Pons (tissue), 1 donor: ENCODE measurements around the gene FHIT.

Experiments
- DNase-seq: peaks from one replicate; pipeline ENCODE4 v3.0.0-alpha.2; 2016; ENCODE audit warnings: low spot score

Gene FHIT

GRCh38 chr3:60622349-60622748 is 628.9 kb downstream of the FHIT start:
- DNase-seq, result no peak

- DNase-seq, result no peak
These were observed 634.1 kb downstream of the FHIT start for GRCh38 chr3:60617188-60617587.

GRCh38 chr3:60613769-60614303 is 637.4 kb downstream of the FHIT start:
- DNase-seq, result no peak

DNA sequence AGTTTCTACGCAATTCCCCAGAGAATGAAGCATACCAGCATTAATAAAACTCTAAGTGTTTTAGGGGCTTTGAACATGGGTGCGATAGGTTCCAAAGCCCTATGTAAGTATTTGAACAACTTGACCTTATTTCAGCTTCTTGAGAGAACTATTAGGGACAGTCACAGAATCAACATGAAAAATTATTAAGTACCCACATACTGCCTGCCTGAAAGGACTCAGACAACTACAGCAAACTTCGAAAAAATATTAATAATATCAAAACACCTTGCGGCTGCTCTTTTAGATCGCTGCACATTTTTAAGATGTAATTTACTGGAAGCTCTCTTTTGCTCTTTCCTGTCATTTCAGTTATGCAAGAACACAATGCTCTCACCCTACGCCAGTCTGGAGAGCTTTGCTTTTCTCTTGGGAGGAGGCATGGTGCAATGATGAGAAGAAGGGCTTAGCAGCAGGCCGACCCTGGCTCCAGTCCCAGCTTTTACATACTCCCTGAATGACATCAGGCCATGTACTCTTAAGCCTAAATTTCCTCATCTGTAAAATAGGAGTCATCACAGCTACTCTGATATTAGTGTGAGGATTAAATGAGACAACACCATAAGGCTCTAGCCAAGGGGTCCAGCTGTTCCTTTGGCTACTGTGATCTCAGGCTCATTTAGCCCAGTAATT is 640.7 kb downstream of the FHIT start:
- no peak for DNase-seq

DNA sequence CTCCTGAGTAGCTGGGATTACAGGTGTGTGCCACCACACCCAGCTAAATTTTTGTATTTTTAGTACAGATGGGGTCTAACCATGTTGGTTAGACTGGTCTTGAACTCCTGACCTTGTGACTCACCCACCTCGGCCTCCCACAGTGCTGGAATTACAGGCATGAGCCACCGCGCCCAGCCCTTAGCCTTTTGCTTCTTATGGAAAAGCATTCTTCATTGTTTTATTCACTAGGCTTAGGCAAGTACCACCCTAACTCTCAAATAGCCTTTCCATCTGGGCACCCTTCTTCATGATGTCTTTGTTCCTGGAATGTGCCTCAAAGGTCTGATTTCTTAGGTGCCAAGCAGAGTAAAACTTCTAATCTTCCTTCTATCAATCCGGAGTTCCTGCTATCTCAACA is 641.8 kb downstream of the FHIT start:
- no peak for DNase-seq

- no peak for DNase-seq
These were observed 647.4 kb downstream of the FHIT start for GRCh38 chr3:60603860-60604259.

- no peak for DNase-seq
These were observed 650.4 kb downstream of the FHIT start for GRCh38 chr3:60600848-60601247.

- DNase-seq, result no peak
These were observed 651.7 kb downstream of the FHIT start for GRCh38 chr3:60599586-60599985.

DNA sequence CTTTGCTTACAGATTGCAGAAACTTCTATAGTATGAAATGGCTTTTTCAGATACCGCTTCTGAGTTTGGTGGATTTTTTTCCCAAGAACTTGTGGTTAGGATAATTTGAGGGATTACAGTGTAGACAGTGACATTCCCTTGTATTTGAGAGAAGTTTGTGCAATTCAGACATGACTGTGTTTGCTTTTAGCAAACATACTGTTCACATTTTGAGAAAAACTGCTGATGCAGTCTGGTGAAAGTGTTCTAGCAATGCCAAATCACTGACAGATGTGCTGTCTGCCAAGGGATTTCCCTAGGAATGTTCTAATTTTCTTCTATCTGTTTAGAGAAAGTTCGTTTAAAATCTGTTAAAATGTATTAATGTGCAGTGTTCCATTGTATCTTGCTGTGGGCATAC is 652.6 kb downstream of the FHIT start:
- DNase-seq, result no peak

- peak; percentile 28 for DNase-seq
These were observed 657.2 kb downstream of the FHIT start for GRCh38 chr3:60594025-60594424.

- no peak for DNase-seq
These were observed 660.0 kb downstream of the FHIT start for GRCh38 chr3:60591267-60591666.

GRCh38 chr3:60588806-60589205 is 662.4 kb downstream of the FHIT start:
- DNase-seq, result no peak

GRCh38 chr3:60585918-60586317 is 665.3 kb downstream of the FHIT start:
- DNase-seq, result no peak

- DNase-seq, result no peak
These were observed 667.0 kb downstream of the FHIT start for GRCh38 chr3:60584250-60584649.

DNA sequence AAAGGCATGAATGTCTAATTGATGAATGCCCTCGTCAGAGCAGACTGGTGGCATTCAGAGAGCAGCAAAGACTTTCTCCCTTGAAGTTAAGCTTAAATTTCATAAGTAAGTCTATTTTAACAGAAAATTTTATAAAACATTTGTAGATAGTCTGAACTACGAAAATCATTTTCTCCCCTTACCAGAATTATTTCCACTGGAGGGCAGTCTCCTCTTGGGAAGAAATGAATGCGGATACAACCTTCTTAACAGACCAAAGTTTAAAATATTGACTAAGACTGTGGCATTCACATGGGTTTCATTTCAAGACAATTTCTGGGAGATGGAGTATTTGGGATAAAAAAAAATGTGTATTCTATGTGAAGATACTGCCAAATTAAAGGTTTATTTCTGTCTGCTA is 669.0 kb downstream of the FHIT start:
- DNase-seq, result peak; percentile 6

DNA sequence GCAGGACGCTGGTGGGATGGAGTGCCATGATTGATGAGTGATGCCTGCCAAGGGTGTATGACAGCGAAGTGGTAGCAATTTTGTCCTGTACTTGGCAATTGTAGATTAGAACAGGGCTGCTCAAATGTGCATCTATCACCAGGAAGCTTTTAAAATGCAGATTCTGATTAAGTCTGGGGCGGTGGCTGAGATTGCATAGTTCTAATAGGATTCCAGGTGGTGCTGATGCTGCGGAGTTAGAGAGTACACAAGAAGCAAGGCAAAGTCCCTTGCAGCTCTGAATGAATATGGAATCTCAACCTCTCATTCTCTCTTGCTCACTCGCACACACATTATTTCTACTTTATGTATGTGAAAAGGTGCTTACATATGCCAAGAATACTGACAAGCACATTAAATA is 670.4 kb downstream of the FHIT start:
- no peak for DNase-seq

DNA sequence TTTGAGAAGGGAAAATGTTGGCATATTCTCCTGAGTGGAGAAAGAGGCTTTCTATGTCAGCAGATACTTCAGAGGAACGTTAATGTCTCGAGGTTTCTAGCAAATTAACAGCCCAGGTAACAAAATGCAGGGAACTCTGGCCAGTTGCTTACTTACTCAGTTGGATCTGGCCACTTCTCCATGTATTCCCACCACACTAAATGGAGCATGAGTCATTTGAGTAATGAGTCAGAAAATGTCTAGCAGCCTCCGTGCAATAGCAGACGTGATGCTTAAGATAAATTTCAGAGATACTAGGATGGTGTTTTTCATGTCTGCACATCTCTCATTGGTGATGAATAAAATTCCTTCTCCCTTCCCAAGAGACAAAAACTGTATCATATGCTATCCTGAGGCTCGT is 671.5 kb downstream of the FHIT start:
- DNase-seq, result no peak

DNA sequence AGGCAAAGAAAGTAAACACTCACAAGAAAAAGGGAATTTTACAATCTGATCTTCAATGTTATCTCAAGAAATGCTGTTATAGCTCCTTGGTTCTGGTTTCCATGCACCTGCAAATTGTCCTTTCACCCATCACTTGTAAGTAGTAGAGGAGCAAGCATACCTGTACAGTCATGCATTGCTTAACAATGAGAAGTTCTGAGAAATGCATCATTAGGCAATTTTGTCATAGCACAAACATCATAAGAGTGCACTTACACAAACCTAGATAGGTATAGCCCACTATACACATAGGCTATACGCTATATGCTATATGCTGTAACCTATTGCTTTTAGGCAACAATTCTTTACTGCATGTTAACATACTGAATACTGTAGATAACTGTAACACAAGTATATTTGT is 672.3 kb downstream of the FHIT start:
- DNase-seq, result no peak

GRCh38 chr3:60577601-60578000 is 673.7 kb downstream of the FHIT start:
- no peak for DNase-seq

- no peak for DNase-seq
These were observed 675.5 kb downstream of the FHIT start for GRCh38 chr3:60575718-60576272.

GRCh38 chr3:60574046-60574769 is 677.0 kb downstream of the FHIT start:
- DNase-seq, result no peak

DNA sequence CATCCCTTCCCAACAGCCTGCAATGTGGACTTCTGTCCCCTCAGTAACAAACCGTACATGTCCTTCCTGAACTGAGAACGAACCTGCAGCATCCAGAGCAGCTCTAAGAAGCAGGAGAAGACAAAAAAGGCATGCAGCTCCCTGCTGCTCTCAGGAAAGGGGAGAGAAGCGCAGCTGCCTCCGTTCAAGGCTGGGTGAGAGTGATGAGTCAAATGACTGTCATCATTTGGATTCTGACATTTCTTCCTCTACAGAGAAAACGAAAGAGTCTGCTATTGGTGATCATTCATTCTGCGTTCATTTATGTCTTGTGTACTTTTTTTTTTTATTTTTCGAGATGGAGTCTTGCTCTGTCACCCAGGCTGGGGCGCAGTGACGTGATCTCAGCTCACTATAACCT is 677.8 kb downstream of the FHIT start:
- no peak for DNase-seq

GRCh38 chr3:60571511-60571910 is 679.7 kb downstream of the FHIT start:
- DNase-seq, result no peak
